ENCODE data around the gene PPFIA1. TPM values are rescaled to one million over a fixed set of nuclear protein-coding genes. Genes with fewer than 3 reads are reported as not detected.

PPFIA1 gene
- total RNA-seq, 1 donor from 2014 or later = 52.3 TPM

DNA sequence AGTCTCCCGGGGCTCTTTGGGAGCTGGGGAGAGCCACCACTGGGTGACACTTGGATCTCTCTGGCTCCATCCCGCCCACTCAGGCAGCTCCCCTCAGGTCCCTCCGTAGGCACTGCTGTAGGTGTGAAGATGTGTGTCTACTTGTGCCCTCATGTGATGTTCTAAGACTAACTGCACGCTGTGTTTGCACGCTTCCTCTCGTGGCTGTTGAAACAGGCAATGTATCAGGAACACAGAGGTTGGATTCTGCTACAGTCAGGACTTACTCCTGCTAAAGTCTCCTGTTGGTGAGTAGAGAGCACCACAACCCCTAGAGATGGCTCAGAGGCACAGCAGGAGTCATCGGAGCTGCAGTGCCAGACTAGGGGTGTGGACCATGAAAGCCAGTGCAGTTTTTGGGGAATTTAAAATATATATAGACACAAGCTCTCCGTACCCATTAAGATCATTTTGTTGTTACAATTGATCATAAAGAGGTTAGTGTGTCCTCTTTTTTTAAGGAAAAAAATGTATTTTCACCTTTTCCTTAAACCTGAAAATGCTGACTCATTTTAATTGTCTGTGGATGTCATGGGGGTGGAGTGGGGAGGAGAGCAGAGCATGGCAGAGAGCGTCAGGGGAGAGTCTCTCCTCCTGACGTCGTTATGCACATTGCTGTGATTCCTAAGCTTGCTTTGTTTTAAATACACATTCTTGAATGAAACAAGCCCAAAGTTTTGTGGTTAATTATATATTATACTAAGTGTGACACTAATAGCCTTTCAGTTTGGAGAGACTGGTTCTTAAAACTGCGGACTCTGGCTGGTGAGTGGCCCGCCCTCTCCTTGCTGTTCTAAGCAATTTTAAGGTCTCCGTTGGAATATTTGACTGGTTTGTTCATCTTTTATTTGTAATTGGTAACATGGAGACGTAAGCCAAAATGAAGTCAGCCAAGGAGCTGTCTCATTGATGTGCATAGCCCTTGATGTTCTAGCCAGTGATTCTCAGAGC lies 111.7 kb downstream of the PPFIA1 start:
- Mint-ChIP-seq H3K27ac (ENCODE audit: unreplicated experiment) (no peak overlapping the region), H3K4me3 (ENCODE audit: unreplicated experiment) (no peak overlapping the region), H3K36me3 (ENCODE audit: low read depth, unreplicated experiment) (peaks cover 10% of the 10 kb centered on the region), H3K9me3 (ENCODE audit: unreplicated experiment) (no peaks in the 10 kb centered on the region), H3K27me3 (ENCODE audit: unreplicated experiment) (peaks cover 5% of the 10 kb centered on the region), H3K4me1 (ENCODE audit: unreplicated experiment) (peaks cover 3% of the 10 kb centered on the region)
- no peak for DNase-seq (ENCODE audit: low spot score)
- TF ChIP-seq, protein P1, sequence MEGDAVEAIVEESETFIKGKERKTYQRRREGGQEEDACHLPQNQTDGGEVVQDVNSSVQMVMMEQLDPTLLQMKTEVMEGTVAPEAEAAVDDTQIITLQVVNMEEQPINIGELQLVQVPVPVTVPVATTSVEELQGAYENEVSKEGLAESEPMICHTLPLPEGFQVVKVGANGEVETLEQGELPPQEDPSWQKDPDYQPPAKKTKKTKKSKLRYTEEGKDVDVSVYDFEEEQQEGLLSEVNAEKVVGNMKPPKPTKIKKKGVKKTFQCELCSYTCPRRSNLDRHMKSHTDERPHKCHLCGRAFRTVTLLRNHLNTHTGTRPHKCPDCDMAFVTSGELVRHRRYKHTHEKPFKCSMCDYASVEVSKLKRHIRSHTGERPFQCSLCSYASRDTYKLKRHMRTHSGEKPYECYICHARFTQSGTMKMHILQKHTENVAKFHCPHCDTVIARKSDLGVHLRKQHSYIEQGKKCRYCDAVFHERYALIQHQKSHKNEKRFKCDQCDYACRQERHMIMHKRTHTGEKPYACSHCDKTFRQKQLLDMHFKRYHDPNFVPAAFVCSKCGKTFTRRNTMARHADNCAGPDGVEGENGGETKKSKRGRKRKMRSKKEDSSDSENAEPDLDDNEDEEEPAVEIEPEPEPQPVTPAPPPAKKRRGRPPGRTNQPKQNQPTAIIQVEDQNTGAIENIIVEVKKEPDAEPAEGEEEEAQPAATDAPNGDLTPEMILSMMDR (IDR thresholded peaks at IDR 0.05; ENCODE audit: unreplicated experiment) = no peak

DNA sequence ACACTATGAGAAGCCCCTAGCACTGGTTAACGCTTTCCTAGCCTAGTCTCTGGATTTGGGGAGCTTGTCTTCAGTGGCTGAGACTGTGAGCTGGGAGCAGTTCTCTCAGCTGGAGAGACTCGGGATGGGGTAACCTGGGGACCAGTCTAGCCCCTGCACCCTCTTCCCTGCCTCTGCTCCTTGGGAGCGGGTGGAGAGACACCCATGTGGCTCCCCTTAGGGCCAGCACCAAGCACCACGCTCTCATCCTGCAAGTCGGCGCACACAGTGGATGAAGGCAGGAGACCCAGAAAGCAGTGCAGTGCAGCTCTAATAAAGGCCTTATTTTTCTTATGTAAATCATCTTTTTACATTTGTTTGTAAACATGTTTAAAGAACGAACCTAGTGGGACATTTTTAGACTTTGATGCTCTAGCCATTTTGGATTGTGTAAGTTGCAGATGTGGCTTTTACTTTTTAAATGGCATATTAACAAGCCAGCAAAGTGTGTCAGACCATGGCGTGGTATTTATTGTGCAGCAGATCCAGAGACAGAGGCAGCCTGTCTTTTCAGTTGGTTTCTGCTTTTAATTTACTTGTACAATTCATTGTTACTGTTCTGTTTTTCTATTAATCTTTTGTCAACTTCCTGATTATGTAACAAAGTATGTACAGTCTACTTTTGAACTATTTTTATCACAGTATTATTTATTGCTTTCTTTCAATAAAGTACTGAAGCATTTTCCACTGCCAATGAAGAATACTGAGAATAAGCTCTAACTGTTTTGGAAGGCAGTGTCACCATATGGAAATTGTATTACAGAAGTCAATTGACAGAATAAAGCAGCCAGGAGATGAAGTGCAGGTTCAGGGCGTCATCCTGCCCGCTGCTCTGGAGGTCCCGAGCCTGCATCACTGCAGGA lies 113.4 kb downstream of the PPFIA1 start:
- Mint-ChIP-seq H3K4me3 (ENCODE audit: unreplicated experiment) (no peak overlapping the region), H3K27ac (ENCODE audit: unreplicated experiment) (no peak overlapping the region), H3K36me3 (ENCODE audit: low read depth, unreplicated experiment) (peaks cover 11% of the 10 kb centered on the region), H3K4me1 (ENCODE audit: unreplicated experiment) (peaks cover 3% of the 10 kb centered on the region), H3K27me3 (ENCODE audit: unreplicated experiment) (peaks cover 8% of the 10 kb centered on the region), H3K9me3 (ENCODE audit: unreplicated experiment) (no peaks in the 10 kb centered on the region)
- no peak for DNase-seq (ENCODE audit: low spot score)
- TF ChIP-seq, protein P1 (IDR thresholded peaks at IDR 0.05; ENCODE audit: unreplicated experiment) = no peak

DNA sequence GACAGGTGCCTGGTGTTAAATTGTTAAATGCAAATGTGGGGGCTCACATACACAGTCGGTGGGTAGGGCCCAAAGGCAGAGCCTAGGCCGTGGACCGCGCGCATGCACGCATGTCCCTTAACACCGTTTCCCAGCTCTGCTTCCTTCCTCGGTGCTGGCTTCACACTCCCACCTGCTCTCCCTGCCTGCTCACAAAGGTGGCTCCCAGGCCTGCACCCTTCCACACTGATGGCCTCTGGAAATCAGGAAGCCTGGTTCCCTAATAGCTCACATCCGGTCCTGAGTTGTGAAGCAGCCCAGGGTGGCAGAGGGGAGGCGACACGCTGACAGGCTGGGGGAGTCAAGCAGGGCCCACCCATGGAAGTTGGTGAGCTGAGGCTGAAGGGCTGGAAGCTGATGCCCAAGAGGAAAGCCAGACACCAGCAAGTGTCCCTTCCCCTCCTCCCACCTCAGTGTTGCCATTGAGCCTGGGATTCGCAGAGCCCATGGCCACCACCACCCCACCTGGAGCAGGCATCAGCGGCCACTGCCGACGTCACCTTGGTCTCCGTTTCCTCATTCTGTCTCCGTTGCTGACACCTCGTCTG lies 114.2 kb downstream of the PPFIA1 start:
- Mint-ChIP-seq H3K27ac (ENCODE audit: unreplicated experiment) (peak overlapping the region; percentile 20), H3K4me1 (ENCODE audit: unreplicated experiment) (peaks cover 3% of the 10 kb centered on the region), H3K9me3 (ENCODE audit: unreplicated experiment) (no peaks in the 10 kb centered on the region), H3K27me3 (ENCODE audit: unreplicated experiment) (peaks cover 8% of the 10 kb centered on the region), H3K36me3 (ENCODE audit: low read depth, unreplicated experiment) (peaks cover 14% of the 10 kb centered on the region), H3K4me3 (ENCODE audit: unreplicated experiment) (no peak overlapping the region)
- no peak for DNase-seq (ENCODE audit: low spot score)
- TF ChIP-seq, protein P1 (IDR thresholded peaks at IDR 0.05; ENCODE audit: unreplicated experiment) = no peak

DNA sequence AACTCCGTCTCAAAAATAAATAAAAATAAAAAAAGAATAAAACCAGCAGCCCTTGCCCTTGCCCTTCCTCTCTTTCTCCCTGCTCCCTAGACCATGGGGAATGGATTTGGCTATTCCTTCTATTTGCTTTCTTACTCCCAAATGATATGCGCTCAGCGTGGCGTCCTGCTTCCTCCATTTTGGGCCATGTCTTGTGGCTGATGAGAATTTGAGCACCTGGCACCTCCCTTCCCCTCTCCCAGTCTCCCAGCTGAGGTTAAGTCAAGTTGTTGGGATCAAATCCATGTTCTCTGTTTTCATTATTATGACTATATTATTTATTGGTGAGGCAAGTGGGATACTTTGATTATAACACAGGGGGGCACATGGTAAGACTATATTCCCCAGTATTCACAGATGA lies 117.1 kb downstream of the PPFIA1 start:
- Mint-ChIP-seq H3K27ac (ENCODE audit: unreplicated experiment) (no peak overlapping the region), H3K9me3 (ENCODE audit: unreplicated experiment) (no peaks in the 10 kb centered on the region), H3K4me3 (ENCODE audit: unreplicated experiment) (no peak overlapping the region), H3K27me3 (ENCODE audit: unreplicated experiment) (peaks cover 8% of the 10 kb centered on the region), H3K4me1 (ENCODE audit: unreplicated experiment) (peaks cover 3% of the 10 kb centered on the region), H3K36me3 (ENCODE audit: low read depth, unreplicated experiment) (peaks cover 20% of the 10 kb centered on the region)
- DNase-seq (ENCODE audit: low spot score) = no peak
- TF ChIP-seq, protein P1 (IDR thresholded peaks at IDR 0.05; ENCODE audit: unreplicated experiment) = no peak

Data from endothelial cell (in vitro differentiated cells).